ENCODE results near the gene GBP1.
"Not testable (repeated sequence)": the region's sequence is repeated elsewhere in the genome, so short reads cannot be mapped to it uniquely, and the experiment has no call there.

The GBP1 gene

GRCh38 chr1:89051955-89052312, 13.1 kb downstream of the GBP1 start:
- no peak for DNase-seq (ENCODE audit: low read depth)

GRCh38 chr1:89051300-89051954, 13.6 kb downstream of the GBP1 start:
- DNase-seq (ENCODE audit: low read depth), result no peak

- DNase-seq (ENCODE audit: low read depth), result no peak
Observed at GRCh38 chr1:89050649-89051033, 14.4 kb downstream of the GBP1 start.

GRCh38 chr1:89049901-89050648, 14.9 kb downstream of the GBP1 start:
- not testable (repeated sequence) for DNase-seq (ENCODE audit: low read depth)

GRCh38 chr1:89049187-89049586, 15.8 kb downstream of the GBP1 start:
- not testable (repeated sequence) for DNase-seq (ENCODE audit: low read depth)

GRCh38 chr1:89047734-89048133, 17.3 kb downstream of the GBP1 start:
- DNase-seq (ENCODE audit: low read depth), result no peak

- DNase-seq (ENCODE audit: low read depth), result not testable (repeated sequence)
Observed at GRCh38 chr1:89046318-89047183, 18.5 kb downstream of the GBP1 start.

- DNase-seq (ENCODE audit: low read depth), result no peak
Observed at GRCh38 chr1:89044970-89045721, 19.9 kb downstream of the GBP1 start.

GRCh38 chr1:89043940-89044339, 21.1 kb downstream of the GBP1 start:
- DNase-seq (ENCODE audit: low read depth), result no peak

- DNase-seq (ENCODE audit: low read depth), result no peak
Observed at GRCh38 chr1:89042491-89042890, 22.5 kb downstream of the GBP1 start.

- no peak for DNase-seq (ENCODE audit: low read depth)
Observed at GRCh38 chr1:89041721-89042120, 23.3 kb downstream of the GBP1 start.

- no peak for DNase-seq (ENCODE audit: low read depth)
Observed at GRCh38 chr1:89041119-89041641, 23.8 kb downstream of the GBP1 start.

- no peak for DNase-seq (ENCODE audit: low read depth)
Observed at GRCh38 chr1:89040315-89040626, 24.7 kb downstream of the GBP1 start.

GRCh38 chr1:89037186-89037585, 27.8 kb downstream of the GBP1 start:
- DNase-seq (ENCODE audit: low read depth), result no peak

- DNase-seq (ENCODE audit: low read depth), result no peak
Observed at GRCh38 chr1:89035080-89035479, 29.9 kb downstream of the GBP1 start.

- DNase-seq (ENCODE audit: low read depth), result not testable (repeated sequence)
Observed at GRCh38 chr1:89034004-89034403, 31.0 kb downstream of the GBP1 start.

GRCh38 chr1:89029051-89029450, 36.0 kb downstream of the GBP1 start:
- not testable (repeated sequence) for DNase-seq (ENCODE audit: low read depth)

GRCh38 chr1:89025928-89026327, 39.1 kb downstream of the GBP1 start:
- DNase-seq (ENCODE audit: low read depth), result no peak

GRCh38 chr1:89023026-89023425, 42.0 kb downstream of the GBP1 start:
- DNase-seq (ENCODE audit: low read depth), result no peak

GRCh38 chr1:89022167-89022959, 42.6 kb downstream of the GBP1 start, which contains the start of gene GBP3:
Gene GBP3 (minus strand): TSS chr1:89022866. CDS start chr1:89020721, 2,145 bp downstream.
- no peak for DNase-seq (ENCODE audit: low read depth)

GRCh38 chr1:89018318-89018717, 46.7 kb downstream of the GBP1 start:
- DNase-seq (ENCODE audit: low read depth), result not testable (repeated sequence)

Measured in activated T-helper 1 cell treated with Interleukin-2 at 50 U/mL for 16 hours (primary cell).